HG02943 (cell line): ENCODE data around the gene PLEKHH2.

Experiments
- ATAC-seq: cut with Tn5 transposase; IDR thresholded peaks from one replicate; pipeline ENCODE4 v1.9.1; 2021; ENCODE audit warnings: mild to moderate bottlenecking, low read depth, moderate library complexity; ENCODE audit not compliant: unreplicated experiment

Gene PLEKHH2

DNA sequence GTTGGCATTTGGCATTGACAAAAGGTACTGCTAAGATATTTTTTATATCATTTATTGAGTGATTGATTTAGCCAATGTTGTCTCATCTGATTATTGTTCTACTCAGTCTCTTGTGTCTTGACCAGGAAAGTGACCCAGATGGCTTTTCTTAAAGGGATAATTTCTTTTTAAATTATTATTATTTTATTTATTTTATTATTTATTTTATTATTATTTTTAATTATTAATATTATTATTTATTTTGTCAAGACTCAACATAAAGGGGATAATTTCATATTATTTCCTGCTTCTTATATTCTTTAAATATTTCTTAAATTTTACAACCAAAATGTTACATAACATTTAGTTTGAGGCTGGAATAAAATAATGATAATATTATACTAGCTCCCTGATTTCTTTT lies 163.8 kb downstream of the PLEKHH2 start:
- ATAC-seq: no peak

GRCh38 chr2:43802135-43802534 lies 165.1 kb downstream of the PLEKHH2 start:
- ATAC-seq: no peak

DNA sequence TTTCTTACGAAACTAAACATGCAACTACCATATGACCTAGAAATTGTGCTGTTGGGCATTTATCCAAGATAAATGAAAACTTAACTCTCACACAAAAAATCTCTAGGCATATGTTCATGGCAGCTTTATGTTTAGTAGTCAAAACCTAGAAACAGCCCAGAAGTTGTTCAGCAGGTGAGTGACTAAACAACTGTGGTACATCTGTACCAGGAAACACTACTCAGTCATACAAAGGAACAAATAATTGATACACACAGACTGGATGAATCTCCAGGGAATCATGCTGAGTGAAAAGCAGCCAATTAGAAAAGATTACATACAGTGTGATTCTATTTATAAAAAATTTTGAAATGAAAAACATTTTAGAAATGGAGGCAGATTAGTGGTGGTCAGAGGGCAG lies 166.1 kb downstream of the PLEKHH2 start:
- ATAC-seq: no peak

DNA sequence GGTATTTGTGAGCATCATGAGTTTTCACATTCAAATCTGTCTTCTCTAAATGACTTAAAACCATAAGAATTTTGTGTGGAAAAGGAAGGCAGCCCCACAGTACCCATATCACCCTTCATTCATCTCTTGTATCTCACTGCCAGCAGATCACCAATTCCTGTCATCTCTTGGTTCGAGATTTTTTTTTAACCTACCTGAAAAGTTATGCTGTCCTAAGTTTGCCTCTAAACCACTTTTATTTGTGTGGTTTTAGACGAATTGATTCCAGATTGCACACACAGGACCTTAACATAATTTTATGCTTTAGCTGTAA lies 169.6 kb downstream of the PLEKHH2 start:
- ATAC-seq: no peak

GRCh38 chr2:43810452-43810851 lies 173.4 kb downstream of the PLEKHH2 start:
- ATAC-seq: no peak

DNA sequence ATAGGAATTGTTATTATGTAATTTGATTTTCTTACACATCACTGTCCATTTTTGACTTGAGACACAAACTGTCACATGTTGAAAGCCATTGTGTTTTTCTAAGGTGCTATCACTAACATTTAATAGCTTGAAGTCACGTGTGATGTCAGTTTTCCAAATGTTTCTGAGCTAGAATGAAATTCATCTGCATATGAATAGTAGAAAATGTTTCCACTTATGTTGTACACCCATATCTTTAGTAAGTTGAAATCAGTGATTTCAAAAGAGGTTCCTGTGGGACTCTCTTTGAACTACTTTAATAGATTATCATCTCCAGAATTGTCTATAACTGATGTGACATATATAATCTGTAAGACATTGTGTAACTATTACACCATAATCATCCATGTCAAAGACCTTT lies 173.8 kb downstream of the PLEKHH2 start:
- ATAC-seq: no peak

GRCh38 chr2:43812006-43812405 lies 174.9 kb downstream of the PLEKHH2 start:
- no peak for ATAC-seq

GRCh38 chr2:43812947-43813346 lies 175.9 kb downstream of the PLEKHH2 start:
- no peak for ATAC-seq

- ATAC-seq: no peak
Measured at GRCh38 chr2:43814711-43815110, 177.7 kb downstream of the PLEKHH2 start.
